GM10248 (cell line): ENCODE measurements around the gene SNX18.

ENCODE experiments used
- CTCF ChIA-PET: fragments of 300-600 bp; sonication (Branson Sonifier 250); formaldehyde crosslinking; extraction: SDS; loops from one replicate; lab custom pipeline; 2021; ENCODE audit warnings: antibody characterized with exemption; lab: Yijun Ruan, JAX
- POLR2A ChIA-PET: fragments of 350-650 bp; sonication (Branson Sonifier 250); formaldehyde crosslinking; extraction: SDS; loops from one replicate; lab custom pipeline; 2020; ENCODE audit warnings: antibody characterized with exemption; lab: Yijun Ruan, JAX
- DNase-seq: peaks from one replicate; pipeline ENCODE4 v3.0.0; 2012; ENCODE audit errors: extremely low spot score
- TF ChIP-seq, protein P1 (sequence below): IDR thresholded peaks from 2 replicates; pipeline ENCODE4 v1.5.1; 2012; ENCODE audit warnings: mild to moderate bottlenecking, low read depth; ENCODE audit errors: extremely low read depth, missing control alignments, control extremely low read depth

The SNX18 gene

DNA sequence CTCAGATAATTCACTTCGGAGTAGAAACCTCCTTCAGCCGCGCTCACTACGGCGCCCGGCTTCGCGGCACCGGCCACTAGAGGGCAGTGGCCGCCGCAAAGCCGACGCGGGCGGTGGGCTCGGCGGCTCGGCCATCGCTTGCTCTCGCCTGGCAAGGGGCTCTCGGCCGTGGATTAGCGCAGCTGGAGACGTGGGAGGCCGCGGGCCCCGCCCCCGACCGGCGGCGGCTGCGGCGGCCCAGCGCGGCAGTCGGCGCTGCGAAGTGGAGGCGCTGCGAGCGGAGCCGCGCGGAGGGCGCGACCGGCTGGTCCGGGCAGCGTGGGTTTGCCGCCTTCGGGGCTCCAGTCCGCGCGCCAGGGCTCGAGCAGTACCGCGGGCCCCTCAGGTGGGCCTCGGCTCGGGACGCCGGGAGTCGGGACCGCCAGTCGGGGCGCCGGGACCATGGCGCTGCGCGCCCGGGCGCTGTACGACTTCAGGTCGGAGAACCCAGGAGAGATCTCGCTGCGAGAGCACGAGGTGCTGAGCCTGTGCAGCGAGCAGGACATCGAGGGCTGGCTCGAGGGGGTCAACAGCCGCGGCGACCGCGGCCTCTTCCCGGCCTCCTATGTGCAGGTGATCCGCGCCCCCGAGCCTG is at the start of gene SNX18:
SNX18 (plus strand) TSS at position 248 of the 634 bp plus-strand sequence; CDS start at position 442, 194 bp downstream.
- POLR2A ChIA-PET, result no interaction called here
- DNase-seq, result peak; percentile 95
- CTCF ChIA-PET, result interaction anchor here (0.6 to 4.9 kb wide), 48 partner anchors 8 to 642 kb away, joined by 3 to 88 read pairs (median 4); partner anchors contain the start of gene GPX8
- TF ChIP-seq, protein P1, sequence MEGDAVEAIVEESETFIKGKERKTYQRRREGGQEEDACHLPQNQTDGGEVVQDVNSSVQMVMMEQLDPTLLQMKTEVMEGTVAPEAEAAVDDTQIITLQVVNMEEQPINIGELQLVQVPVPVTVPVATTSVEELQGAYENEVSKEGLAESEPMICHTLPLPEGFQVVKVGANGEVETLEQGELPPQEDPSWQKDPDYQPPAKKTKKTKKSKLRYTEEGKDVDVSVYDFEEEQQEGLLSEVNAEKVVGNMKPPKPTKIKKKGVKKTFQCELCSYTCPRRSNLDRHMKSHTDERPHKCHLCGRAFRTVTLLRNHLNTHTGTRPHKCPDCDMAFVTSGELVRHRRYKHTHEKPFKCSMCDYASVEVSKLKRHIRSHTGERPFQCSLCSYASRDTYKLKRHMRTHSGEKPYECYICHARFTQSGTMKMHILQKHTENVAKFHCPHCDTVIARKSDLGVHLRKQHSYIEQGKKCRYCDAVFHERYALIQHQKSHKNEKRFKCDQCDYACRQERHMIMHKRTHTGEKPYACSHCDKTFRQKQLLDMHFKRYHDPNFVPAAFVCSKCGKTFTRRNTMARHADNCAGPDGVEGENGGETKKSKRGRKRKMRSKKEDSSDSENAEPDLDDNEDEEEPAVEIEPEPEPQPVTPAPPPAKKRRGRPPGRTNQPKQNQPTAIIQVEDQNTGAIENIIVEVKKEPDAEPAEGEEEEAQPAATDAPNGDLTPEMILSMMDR, result peak; percentile 94

DNA sequence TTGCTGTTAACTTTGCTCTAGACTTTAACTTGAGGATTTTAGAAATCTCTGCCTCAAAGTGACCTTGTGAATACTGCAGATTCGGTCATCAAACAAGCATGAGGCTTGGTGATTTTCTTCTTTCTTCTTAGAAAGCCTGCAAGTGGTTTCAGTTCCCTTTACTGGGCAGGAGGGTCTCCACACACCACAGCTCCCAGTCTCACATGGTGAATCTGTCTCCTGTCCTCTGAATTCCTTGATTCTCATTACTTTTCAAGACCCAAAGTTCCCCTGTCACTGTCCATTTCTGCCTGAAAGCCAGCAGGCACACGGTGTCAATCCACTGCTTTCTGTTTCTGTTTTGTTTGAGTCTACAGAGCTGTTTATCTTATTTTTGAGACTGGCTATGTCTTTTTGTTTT is 47.9 kb upstream of the SNX18 start:
- ChIA-PET POLR2A (no interaction called here), CTCF (interaction anchor here (1.4 to 4.2 kb wide), 3 partner anchors 9 to 47 kb away, joined by 3 to 22 read pairs (median 3); no protein-coding TSS in a partner anchor)
- DNase-seq, result peak; percentile 29
- TF ChIP-seq, protein P1, result no peak

- no peak for DNase-seq
- TF ChIP-seq, protein P1, result no peak
- POLR2A ChIA-PET, result no interaction called here
- CTCF ChIA-PET, result interaction anchor here (1.4 to 4.2 kb wide), 5 partner anchors 9 to 47 kb away, joined by 3 to 22 read pairs (median 5); partner anchors contain the start of gene HSPB3
These were observed 47.4 kb upstream of the SNX18 start for GRCh38 chr5:54470128-54470527.

DNA sequence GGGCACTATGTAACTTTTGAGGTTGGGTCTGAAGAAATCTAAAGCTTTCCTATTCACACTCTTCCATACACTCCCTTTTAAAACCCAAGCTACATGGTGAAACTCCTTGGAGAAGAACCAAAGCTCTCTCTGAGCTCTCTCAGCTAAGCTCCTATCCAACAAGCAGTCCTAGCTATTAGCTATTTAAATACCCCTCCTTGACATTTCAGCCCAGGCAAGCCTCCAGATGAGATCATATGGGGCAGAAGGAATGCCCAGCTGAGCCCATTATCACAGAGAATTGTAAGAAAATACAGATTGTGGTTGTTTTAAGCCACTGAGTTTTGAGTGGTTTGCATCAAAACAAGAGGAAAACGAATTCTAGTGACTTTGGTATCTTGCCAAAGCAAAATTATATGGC is 46.9 kb upstream of the SNX18 start:
- TF ChIP-seq, protein P1, result no peak
- CTCF ChIA-PET, result interaction anchor here (1.4 to 4.2 kb wide), 6 partner anchors 10 to 46 kb away, joined by 3 to 22 read pairs (median 5); partner anchors contain the start of gene HSPB3
- DNase-seq, result no peak
- POLR2A ChIA-PET, result no interaction called here

DNA sequence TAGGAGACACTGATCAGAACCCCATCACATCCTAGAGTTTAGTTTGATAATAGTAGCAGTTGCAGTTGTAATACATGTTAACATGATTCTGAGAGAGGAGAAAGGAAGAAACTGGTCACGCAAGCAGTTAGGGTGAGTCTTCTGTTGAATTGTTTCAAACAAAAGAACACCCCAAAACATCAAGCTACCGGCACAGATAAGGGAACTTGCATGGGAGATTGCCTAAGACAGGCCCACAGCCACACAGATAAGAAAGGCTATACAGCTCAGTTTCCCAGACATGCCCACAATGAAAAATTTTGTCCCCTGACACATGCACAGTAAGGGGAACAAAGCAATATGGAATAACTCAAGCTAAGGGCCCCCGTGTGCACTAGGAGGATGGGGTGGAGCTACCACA is 46.2 kb upstream of the SNX18 start:
- no peak for DNase-seq
- TF ChIP-seq, protein P1, result no peak
- ChIA-PET CTCF (interaction anchor here (1.0 to 4.2 kb wide), 5 partner anchors 9 to 18 kb away, joined by 3 to 22 read pairs (median 5); partner anchors contain the start of gene HSPB3), POLR2A (no interaction called here)

GRCh38 chr5:54476682-54477081 is 40.9 kb upstream of the SNX18 start:
- DNase-seq, result no peak
- ChIA-PET CTCF (interaction anchor here (0.7 to 1.0 kb wide), 2 partner anchors 11 to 13 kb away, joined by 3 read pairs; no protein-coding TSS in a partner anchor), POLR2A (no interaction called here)
- TF ChIP-seq, protein P1, result no peak
